ENCODE measurements around the gene NEDD4L.
"Not testable (repeated sequence)": the region's sequence is repeated elsewhere in the genome, so short reads cannot be mapped to it uniquely, and the experiment has no call there.

The NEDD4L gene

GRCh38 chr18:58043491-58044369 is at the start of gene NEDD4L:
TSS of gene NEDD4L (plus strand) at chr18:58044226. CDS start at chr18:58044661, 435 bp downstream.
- in situ Hi-C loops (cut with MboI; ENCODE audit: low sequenced_read_pairs) = no loop called here

DNA sequence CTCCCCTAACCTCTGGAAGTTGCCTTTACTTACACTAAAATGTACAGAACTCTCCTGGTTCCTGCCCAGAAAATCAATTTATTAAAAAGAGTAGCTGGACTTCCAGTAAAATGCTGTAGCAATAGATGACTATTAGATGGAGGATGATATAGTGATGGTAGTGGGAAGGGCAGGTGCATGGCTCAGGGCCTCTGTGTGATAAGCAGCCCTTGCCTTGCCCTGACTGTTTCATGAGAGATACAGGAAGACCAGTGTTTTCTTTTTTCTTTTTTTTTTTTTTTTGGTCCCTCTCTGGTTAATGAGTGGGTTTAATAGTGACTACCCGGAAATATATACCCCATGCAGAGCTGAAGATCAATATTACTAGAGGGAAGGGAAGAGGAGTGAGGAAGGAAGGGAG is 48.7 kb upstream of the NEDD4L start:
- in situ Hi-C loops (cut with MboI; ENCODE audit: low sequenced_read_pairs) = no loop called here

- in situ Hi-C loops (cut with MboI; ENCODE audit: low sequenced_read_pairs) = not testable (repeated sequence)
These were observed 47.1 kb upstream of the NEDD4L start for GRCh38 chr18:57996894-57997293.

DNA sequence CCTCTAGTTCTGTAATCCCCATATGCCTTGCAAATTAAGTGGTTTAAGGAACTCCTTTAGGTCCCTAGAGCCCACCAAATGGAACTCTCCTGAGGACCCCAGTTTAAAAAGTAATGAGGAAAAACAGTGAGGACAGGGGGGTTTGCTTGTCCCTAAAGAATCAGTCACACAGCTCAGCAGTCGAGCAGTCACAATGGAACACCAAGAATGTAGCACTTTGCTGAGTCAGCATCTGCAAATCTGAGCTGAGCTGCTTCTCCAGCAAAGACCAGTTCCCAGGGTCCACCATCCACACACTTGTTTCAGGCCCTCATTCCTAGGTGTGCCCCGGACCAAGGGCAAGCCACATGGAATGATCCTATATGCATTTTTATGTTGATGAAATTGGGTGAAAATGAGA is 46.2 kb upstream of the NEDD4L start:
- in situ Hi-C loops (cut with MboI; ENCODE audit: low sequenced_read_pairs) = no loop called here

- in situ Hi-C loops (cut with MboI; ENCODE audit: low sequenced_read_pairs) = no loop called here
These were observed 45.6 kb upstream of the NEDD4L start for GRCh38 chr18:57998461-57998860.

DNA sequence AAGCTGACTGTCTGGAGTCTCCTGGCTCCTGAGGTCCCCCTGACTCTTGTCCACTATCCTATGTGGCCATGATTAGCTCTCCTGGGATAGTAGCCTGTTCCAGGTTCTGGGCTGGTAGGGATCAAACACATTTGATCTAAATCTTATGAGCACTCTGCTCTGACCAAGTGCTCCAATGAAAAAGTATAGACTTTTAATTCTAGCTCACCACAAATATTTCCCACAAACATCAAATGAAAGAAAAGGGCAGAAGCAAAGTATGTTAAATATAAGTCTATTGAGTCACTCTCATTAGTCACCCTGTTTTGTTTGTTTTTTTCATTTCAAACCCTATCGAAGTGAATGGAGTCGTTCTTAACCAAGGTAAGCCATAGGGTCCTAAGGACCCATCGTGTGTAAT is 39.7 kb upstream of the NEDD4L start:
- in situ Hi-C loops (cut with MboI; ENCODE audit: low sequenced_read_pairs) = no loop called here

DNA sequence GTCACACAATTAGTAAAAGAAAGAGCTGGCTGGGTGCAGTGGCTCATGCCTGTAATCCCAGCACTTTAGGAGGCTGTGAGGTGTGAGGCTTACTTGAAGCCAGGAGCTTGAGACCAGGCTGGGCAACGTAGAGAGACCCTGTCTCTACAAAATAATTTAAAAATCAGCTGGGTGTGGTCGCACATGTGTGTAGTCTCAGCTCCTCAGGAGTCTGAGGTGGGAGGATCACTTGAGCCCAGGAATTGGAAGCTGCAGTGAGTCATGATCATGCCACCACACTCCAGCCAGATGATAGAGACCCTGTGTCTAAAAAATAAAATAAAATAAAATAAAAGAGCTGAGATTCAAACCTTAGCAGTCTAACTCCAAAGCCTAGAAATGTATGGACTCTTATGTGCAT is 39.0 kb upstream of the NEDD4L start:
- in situ Hi-C loops (cut with MboI; ENCODE audit: low sequenced_read_pairs) = no loop called here

DNA sequence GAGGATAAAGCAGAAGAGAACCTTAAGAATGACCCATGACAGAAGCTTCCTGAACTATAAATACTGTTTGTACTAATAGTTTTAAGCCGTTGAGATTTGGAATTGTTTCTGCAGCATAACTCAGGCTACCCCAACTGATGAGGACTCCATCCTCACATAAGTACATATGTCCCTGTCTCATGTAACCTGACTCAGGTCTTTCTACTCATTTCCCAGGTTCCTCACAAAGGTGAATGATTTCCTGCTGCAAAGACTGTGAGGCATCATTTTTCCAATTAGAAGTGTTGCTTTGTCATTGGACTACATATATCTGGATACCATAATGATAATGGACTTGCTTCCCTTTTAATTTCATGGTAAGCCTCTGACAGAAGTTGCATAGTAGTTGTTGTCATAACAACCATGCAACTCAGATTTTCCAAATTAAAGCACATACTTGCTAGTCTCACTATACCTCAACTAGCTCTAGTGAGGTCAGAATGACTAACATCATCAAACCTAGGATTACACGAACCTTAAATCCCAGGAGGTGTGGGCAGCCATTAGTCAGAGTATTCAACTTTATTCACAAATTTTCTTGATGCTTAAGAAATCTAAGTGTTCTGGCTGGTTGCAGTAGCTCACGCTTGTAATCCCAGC is 38.0 kb upstream of the NEDD4L start:
- in situ Hi-C loops (cut with MboI; ENCODE audit: low sequenced_read_pairs) = no loop called here

DNA sequence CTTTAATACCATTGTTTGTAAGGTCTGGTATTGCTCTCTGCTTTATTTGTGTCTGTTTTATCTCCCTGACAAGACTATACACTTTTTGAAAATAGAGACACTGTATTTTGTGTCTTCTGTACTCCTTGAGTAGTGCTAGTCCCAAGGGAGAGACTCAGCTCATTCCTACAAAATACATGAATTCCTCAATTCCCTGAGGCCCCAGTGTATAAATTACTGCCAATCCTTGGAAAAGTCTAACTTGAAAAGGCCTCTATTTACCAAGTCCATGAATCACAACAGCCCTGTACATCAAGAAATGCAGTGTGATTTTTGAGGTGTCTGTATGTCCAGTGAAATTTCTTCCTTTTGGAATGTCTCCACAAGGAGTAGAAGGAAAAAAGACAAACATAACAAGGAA is 34.9 kb upstream of the NEDD4L start:
- in situ Hi-C loops (cut with MboI; ENCODE audit: low sequenced_read_pairs) = no loop called here

- in situ Hi-C loops (cut with MboI; ENCODE audit: low sequenced_read_pairs) = no loop called here
These were observed 33.8 kb upstream of the NEDD4L start for GRCh38 chr18:58010265-58010664.

GRCh38 chr18:58012356-58012755 is 31.7 kb upstream of the NEDD4L start:
- in situ Hi-C loops (cut with MboI; ENCODE audit: low sequenced_read_pairs) = no loop called here

GRCh38 chr18:58013241-58014211 is 30.5 kb upstream of the NEDD4L start:
- in situ Hi-C loops (cut with MboI; ENCODE audit: low sequenced_read_pairs) = no loop called here

GRCh38 chr18:58015065-58015780 is 28.8 kb upstream of the NEDD4L start:
- in situ Hi-C loops (cut with MboI; ENCODE audit: low sequenced_read_pairs) = no loop called here

- in situ Hi-C loops (cut with MboI; ENCODE audit: low sequenced_read_pairs) = no loop called here
These were observed 26.8 kb upstream of the NEDD4L start for GRCh38 chr18:58017267-58017666.

GRCh38 chr18:58020567-58021107 is 23.4 kb upstream of the NEDD4L start:
- in situ Hi-C loops (cut with MboI; ENCODE audit: low sequenced_read_pairs) = no loop called here

GRCh38 chr18:58021504-58021903 is 22.5 kb upstream of the NEDD4L start:
- in situ Hi-C loops (cut with MboI; ENCODE audit: low sequenced_read_pairs) = no loop called here

GRCh38 chr18:58023108-58023507 is 20.9 kb upstream of the NEDD4L start:
- in situ Hi-C loops (cut with MboI; ENCODE audit: low sequenced_read_pairs) = no loop called here

GRCh38 chr18:58024139-58024538 is 19.9 kb upstream of the NEDD4L start:
- in situ Hi-C loops (cut with MboI; ENCODE audit: low sequenced_read_pairs) = no loop called here

GRCh38 chr18:58025205-58025604 is 18.8 kb upstream of the NEDD4L start:
- in situ Hi-C loops (cut with MboI; ENCODE audit: low sequenced_read_pairs) = no loop called here

- in situ Hi-C loops (cut with MboI; ENCODE audit: low sequenced_read_pairs) = no loop called here
These were observed 18.3 kb upstream of the NEDD4L start for GRCh38 chr18:58025733-58026132.
